WTC11 (cell line): ENCODE data around the gene NPEPL1. TPM values are rescaled to one million over a fixed set of nuclear protein-coding genes. Genes with fewer than 3 reads are reported as not detected.

Experiments used
- ATAC-seq: fragments of 200-7000 bp; cut with Tn5 transposase; 2 replicates; pipeline ENCODE4 v1.10.0; 2021; ENCODE audit warnings: mild to moderate bottlenecking, moderate library complexity
- CTCF ChIA-PET: fragments of 300-600 bp; sonication (Branson Sonifier 250); formaldehyde crosslinking; loops from one replicate; lab custom pipeline; 2021; ENCODE audit warnings: antibody characterized with exemption; lab: Charles Lee
- POLR2A ChIA-PET: fragments of 350-600 bp; sonication (Branson Sonifier 250); formaldehyde crosslinking; loops from one replicate; lab custom pipeline; 2021; ENCODE audit warnings: antibody characterized with exemption; lab: Charles Lee
- DNase-seq: peaks from one replicate; pipeline ENCODE4 v3.0.0; 2021; ENCODE audit warnings: low spot score
- H3K27ac Mint-ChIP-seq: 2 replicates; pipeline ENCODE4 v1.8.0; 2021; ENCODE audit warnings: mixed read lengths
- H3K27me3 Mint-ChIP-seq: 2 replicates; pipeline ENCODE4 v1.8.0; 2021; ENCODE audit warnings: low read depth, mild to moderate bottlenecking, moderate library complexity, mixed read lengths
- H3K36me3 Mint-ChIP-seq: 2 replicates; pipeline ENCODE4 v1.8.0; 2021; ENCODE audit warnings: mixed read lengths
- H3K4me1 Mint-ChIP-seq: 2 replicates; pipeline ENCODE4 v1.8.0; 2022; ENCODE audit warnings: mixed read lengths
- H3K4me3 Mint-ChIP-seq: 2 replicates; pipeline ENCODE4 v1.8.0; 2021; ENCODE audit warnings: mild to moderate bottlenecking, moderate library complexity, mixed read lengths
- H3K9me3 Mint-ChIP-seq: 2 replicates; pipeline ENCODE4 v1.8.0; 2021; ENCODE audit warnings: mixed read lengths
- ATF1 ChIP-seq: sonication (generic); formaldehyde crosslinking; IDR thresholded peaks from 2 replicates; pipeline ENCODE4 v1.8.1; 2023; ENCODE audit warnings: mild to moderate bottlenecking, moderate library complexity, missing genetic modification reagents
- FOXJ3 ChIP-seq: sonication (generic); formaldehyde crosslinking; IDR thresholded peaks from 2 replicates; pipeline ENCODE4 v1.9.0; 2021; ENCODE audit warnings: missing genetic modification reagents, mild to moderate bottlenecking, borderline replicate concordance
- GRHL2 ChIP-seq: fragments of 250-450 bp; sonication (Bioruptor Pico); IDR thresholded peaks from 2 replicates; pipeline ENCODE4 v1.8.0; 2022; ENCODE audit warnings: mild to moderate bottlenecking, moderate library complexity; ENCODE audit not compliant: insufficient replicate concordance, severe bottlenecking
- GTF2I ChIP-seq: fragments of 250-450 bp; sonication (Bioruptor Pico); conservative IDR thresholded peaks from 2 replicates; pipeline ENCODE4 v1.4.0; 2021; ENCODE audit warnings: mild to moderate bottlenecking
- IRF2 ChIP-seq: sonication (generic); formaldehyde crosslinking; IDR thresholded peaks from 2 replicates; pipeline ENCODE4 v1.8.0; 2022; ENCODE audit warnings: low read depth, missing genetic modification reagents, borderline replicate concordance
- MXD4 ChIP-seq: fragments of 250-450 bp; sonication (Bioruptor Pico); IDR thresholded peaks from 2 replicates; pipeline ENCODE4 v1.8.0; 2021; ENCODE audit warnings: mild to moderate bottlenecking, moderate library complexity, borderline replicate concordance
- NR1H2 ChIP-seq: sonication (generic); formaldehyde crosslinking; IDR thresholded peaks from 2 replicates; pipeline ENCODE4 v1.9.0; 2021; ENCODE audit warnings: mild to moderate bottlenecking, moderate library complexity, missing genetic modification reagents
- TEAD4 ChIP-seq: sonication (generic); formaldehyde crosslinking; IDR thresholded peaks from 2 replicates; pipeline ENCODE4 v1.8.0; 2022; ENCODE audit warnings: mild to moderate bottlenecking, missing genetic modification reagents
- ZBTB21 ChIP-seq: sonication (generic); formaldehyde crosslinking; IDR thresholded peaks from 2 replicates; pipeline ENCODE4 v1.8.1; 2023; ENCODE audit warnings: mild to moderate bottlenecking, missing genetic modification reagents, borderline replicate concordance
- ZNF121 ChIP-seq: sonication (generic); formaldehyde crosslinking; IDR thresholded peaks from 2 replicates; pipeline ENCODE4 v1.8.0; 2023; ENCODE audit warnings: missing genetic modification reagents
- ZNF138 ChIP-seq: sonication (generic); formaldehyde crosslinking; conservative IDR thresholded peaks from 2 replicates; pipeline ENCODE4 v1.8.1; 2022; ENCODE audit warnings: mild to moderate bottlenecking, moderate library complexity, missing genetic modification reagents
- total RNA-seq: library from RNA; stranded (reverse); gene quantifications from 3 replicates; pipeline ENCODE4 v1.2.3, GENCODE V29; 2021
- TF ChIP-seq, protein P1 (sequence below): sonication (generic); formaldehyde crosslinking; IDR thresholded peaks from 2 replicates; pipeline ENCODE4 v1.8.1; 2022; ENCODE audit warnings: missing genetic modification reagents, borderline replicate concordance
- TF ChIP-seq, protein P2 (sequence below): sonication (generic); formaldehyde crosslinking; IDR thresholded peaks from 2 replicates; pipeline ENCODE4 v1.8.1; 2022; ENCODE audit warnings: mild to moderate bottlenecking, moderate library complexity, missing genetic modification reagents
- TF ChIP-seq, protein P3 (sequence below): fragments of 200-600 bp; IDR thresholded peaks from 2 replicates; pipeline ENCODE4 v1.8.0; 2022; ENCODE audit warnings: antibody characterized with exemption
- TF ChIP-seq, protein P4 (sequence below): sonication (generic); formaldehyde crosslinking; IDR thresholded peaks from 2 replicates; pipeline ENCODE4 v1.8.1; 2022; ENCODE audit warnings: mild to moderate bottlenecking, missing genetic modification reagents, moderate library complexity, borderline replicate concordance
- TF ChIP-seq, protein P5 (sequence below): sonication (generic); formaldehyde crosslinking; IDR thresholded peaks from 2 replicates; pipeline ENCODE4 v1.8.1; 2022; ENCODE audit warnings: low read depth, mild to moderate bottlenecking, moderate library complexity, missing genetic modification reagents, borderline replicate concordance

Gene NPEPL1
- total RNA-seq, 1 experiment from 2014 or later: 39.9 TPM

DNA sequence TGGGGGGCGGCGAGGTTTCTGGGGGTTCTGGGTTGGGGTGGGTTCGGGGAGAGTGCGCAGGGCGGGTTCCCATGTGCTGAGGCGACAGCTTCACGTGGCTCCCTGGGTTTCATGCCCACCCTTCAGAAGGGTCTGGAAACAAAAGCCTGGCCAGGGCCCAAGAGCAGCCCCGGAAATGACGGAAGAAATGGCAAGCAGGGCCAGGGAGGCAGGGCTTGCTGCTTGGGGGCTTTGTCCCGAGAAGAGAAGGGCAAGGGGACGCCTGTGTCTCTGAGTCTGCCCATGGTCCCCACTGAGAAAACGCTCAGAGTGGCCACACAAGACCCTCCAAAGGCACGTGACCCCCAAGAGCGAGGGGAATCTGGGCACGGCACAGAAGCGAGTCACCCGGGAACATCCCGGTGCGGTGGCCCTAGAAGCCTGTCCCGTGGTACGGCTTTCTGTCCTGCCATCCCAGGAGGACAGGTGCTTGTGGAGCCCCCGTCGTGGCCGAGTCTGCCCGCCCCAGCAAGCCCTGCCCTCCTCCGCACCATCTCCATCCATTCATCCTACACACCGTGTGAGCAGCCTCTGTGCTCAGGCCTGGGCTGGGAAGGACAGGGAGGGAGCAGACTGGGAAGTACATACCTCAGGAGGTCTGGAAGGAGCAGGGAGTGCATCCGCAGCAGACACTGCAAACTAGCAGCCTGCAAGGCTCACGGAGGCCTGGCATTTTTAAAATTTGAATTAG is 9.0 kb downstream of the NPEPL1 start:
- peaks cover 4% of the 10 kb centered on the region for H3K9me3 Mint-ChIP-seq
- H3K27me3 Mint-ChIP-seq: no peaks in the 10 kb centered on the region
- peaks cover 49% of the 10 kb centered on the region for H3K36me3 Mint-ChIP-seq
- TF ChIP-seq, protein P1, sequence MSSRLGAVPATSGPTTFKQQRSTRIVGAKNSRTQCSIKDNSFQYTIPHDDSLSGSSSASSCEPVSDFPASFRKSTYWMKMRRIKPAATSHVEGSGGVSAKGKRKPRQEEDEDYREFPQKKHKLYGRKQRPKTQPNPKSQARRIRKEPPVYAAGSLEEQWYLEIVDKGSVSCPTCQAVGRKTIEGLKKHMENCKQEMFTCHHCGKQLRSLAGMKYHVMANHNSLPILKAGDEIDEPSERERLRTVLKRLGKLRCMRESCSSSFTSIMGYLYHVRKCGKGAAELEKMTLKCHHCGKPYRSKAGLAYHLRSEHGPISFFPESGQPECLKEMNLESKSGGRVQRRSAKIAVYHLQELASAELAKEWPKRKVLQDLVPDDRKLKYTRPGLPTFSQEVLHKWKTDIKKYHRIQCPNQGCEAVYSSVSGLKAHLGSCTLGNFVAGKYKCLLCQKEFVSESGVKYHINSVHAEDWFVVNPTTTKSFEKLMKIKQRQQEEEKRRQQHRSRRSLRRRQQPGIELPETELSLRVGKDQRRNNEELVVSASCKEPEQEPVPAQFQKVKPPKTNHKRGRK (CRISPR knock-in tag): no peak
- TF ChIP-seq ZNF121 (peak; percentile 6; the same call in 1 of the 2 replicates), ZBTB21 (CRISPR knock-in tag) (no peak), MXD4 (no peak), ZNF138 (CRISPR knock-in tag) (no peak), TEAD4 (CRISPR knock-in tag) (no peak)
- TF ChIP-seq, all 79 proteins: peak for 1
- DNase-seq (peak; percentile 12), ATAC-seq (peak; percentile 49)
- no peak overlapping the region for H3K4me3 Mint-ChIP-seq
- H3K27ac Mint-ChIP-seq: peak overlapping the region; percentile 74; the same call in 1 of the 2 replicates
- ChIA-PET POLR2A (no interaction called here), CTCF (interaction anchor here (1.1 to 2.7 kb wide), 4 partner anchors 50 to 204 kb away, joined by 3 to 11 read pairs (median 4); partner anchors contain the start of gene STX16)
- H3K4me1 Mint-ChIP-seq: peaks cover 9% of the 10 kb centered on the region

DNA sequence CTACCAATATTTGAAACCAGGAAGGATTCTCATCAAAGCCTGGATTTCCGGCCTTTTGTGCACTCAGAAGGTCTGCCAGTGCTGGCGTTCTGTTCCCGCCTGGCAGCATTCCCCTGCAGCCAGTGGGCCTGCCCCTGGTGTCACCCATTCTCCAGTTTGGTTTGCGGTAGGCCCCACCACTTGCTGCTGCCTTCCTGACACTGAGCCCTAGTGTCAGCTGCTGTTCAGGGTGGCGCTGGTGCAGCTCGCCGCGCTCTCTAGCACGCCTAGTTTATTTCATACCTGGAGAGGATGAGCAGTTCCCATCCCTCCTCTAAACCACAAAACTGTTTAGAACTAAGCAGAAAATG is 9.5 kb downstream of the NPEPL1 start:
- Mint-ChIP-seq H3K4me1 (peaks cover 9% of the 10 kb centered on the region), H3K27me3 (no peaks in the 10 kb centered on the region), H3K4me3 (no peak overlapping the region), H3K36me3 (peaks cover 49% of the 10 kb centered on the region), H3K9me3 (peaks cover 4% of the 10 kb centered on the region), H3K27ac (peak overlapping the region; percentile 50; the same call in 1 of the 2 replicates)
- CTCF ChIA-PET: interaction anchor here (1.1 to 2.7 kb wide), 4 partner anchors 13 to 221 kb away, joined by 3 to 11 read pairs (median 6); partner anchors contain the start of gene STX16
- DNase-seq (no peak), ATAC-seq (no peak)
- POLR2A ChIA-PET: no interaction called here
- no peak for TF ChIP-seq NR1H2 (CRISPR knock-in tag)
- TF ChIP-seq, protein P2, sequence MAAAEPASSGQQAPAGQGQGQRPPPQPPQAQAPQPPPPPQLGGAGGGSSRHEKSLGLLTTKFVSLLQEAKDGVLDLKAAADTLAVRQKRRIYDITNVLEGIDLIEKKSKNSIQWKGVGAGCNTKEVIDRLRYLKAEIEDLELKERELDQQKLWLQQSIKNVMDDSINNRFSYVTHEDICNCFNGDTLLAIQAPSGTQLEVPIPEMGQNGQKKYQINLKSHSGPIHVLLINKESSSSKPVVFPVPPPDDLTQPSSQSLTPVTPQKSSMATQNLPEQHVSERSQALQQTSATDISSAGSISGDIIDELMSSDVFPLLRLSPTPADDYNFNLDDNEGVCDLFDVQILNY (CRISPR knock-in tag): no peak

DNA sequence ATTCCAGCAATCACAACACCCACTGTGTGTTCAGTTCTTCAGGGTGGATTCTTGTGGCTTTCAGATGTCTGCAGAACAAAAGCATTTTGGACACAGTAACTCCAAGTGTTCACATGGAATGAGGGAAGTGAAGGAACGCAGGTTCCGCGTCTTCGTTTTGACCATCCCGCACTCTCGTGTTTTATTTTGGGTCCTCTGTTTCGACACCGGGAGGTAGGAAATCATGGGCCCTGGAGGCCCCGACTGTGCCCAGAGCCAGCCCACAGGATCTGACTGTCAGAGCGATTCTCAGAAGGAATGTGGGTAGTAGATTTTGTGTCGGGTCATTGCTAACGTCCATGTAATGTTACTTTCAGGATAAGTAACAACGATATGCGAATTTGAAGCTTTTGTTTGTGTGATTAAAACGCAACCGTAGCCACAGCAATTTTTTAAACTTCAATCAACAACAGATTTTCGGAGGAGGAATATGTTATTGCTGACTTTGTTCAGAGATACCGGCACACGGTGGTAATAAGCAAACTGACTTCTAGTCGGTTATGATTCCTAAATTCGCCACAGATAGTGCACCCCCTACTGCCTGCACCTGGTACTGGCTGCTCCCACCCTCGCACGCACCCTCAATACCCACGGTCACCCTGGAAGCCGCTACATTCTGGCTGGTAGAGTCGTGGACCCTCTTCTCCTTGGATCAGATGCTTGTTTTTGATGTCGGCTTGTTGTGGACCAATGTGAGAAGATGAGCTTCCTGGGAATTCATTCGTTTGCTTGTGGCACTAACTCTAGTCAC is 10.5 kb downstream of the NPEPL1 start:
- H3K4me1 Mint-ChIP-seq: peaks cover 9% of the 10 kb centered on the region
- TF ChIP-seq GTF2I (CRISPR knock-in tag) (no peak), GRHL2 (no peak), ATF1 (no peak), FOXJ3 (CRISPR knock-in tag) (no peak), IRF2 (no peak)
- TF ChIP-seq, protein P3, sequence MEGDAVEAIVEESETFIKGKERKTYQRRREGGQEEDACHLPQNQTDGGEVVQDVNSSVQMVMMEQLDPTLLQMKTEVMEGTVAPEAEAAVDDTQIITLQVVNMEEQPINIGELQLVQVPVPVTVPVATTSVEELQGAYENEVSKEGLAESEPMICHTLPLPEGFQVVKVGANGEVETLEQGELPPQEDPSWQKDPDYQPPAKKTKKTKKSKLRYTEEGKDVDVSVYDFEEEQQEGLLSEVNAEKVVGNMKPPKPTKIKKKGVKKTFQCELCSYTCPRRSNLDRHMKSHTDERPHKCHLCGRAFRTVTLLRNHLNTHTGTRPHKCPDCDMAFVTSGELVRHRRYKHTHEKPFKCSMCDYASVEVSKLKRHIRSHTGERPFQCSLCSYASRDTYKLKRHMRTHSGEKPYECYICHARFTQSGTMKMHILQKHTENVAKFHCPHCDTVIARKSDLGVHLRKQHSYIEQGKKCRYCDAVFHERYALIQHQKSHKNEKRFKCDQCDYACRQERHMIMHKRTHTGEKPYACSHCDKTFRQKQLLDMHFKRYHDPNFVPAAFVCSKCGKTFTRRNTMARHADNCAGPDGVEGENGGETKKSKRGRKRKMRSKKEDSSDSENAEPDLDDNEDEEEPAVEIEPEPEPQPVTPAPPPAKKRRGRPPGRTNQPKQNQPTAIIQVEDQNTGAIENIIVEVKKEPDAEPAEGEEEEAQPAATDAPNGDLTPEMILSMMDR: 0 out of 2 replicates have a peak, but pooled peaks have one; percentile 16
- TF ChIP-seq, protein P4, sequence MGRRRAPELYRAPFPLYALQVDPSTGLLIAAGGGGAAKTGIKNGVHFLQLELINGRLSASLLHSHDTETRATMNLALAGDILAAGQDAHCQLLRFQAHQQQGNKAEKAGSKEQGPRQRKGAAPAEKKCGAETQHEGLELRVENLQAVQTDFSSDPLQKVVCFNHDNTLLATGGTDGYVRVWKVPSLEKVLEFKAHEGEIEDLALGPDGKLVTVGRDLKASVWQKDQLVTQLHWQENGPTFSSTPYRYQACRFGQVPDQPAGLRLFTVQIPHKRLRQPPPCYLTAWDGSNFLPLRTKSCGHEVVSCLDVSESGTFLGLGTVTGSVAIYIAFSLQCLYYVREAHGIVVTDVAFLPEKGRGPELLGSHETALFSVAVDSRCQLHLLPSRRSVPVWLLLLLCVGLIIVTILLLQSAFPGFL: no peak
- TF ChIP-seq, protein P5, sequence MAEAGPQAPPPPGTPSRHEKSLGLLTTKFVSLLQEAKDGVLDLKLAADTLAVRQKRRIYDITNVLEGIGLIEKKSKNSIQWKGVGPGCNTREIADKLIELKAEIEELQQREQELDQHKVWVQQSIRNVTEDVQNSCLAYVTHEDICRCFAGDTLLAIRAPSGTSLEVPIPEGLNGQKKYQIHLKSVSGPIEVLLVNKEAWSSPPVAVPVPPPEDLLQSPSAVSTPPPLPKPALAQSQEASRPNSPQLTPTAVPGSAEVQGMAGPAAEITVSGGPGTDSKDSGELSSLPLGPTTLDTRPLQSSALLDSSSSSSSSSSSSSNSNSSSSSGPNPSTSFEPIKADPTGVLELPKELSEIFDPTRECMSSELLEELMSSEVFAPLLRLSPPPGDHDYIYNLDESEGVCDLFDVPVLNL: no peak
- peaks cover 4% of the 10 kb centered on the region for H3K9me3 Mint-ChIP-seq
- ATAC-seq (no peak), DNase-seq (peak; percentile 13)
- no peaks in the 10 kb centered on the region for H3K27me3 Mint-ChIP-seq
- H3K4me3 Mint-ChIP-seq: no peak overlapping the region
- H3K36me3 Mint-ChIP-seq: peaks cover 46% of the 10 kb centered on the region
- no peak overlapping the region for H3K27ac Mint-ChIP-seq
- CTCF ChIA-PET: interaction anchor here (1.5 to 2.7 kb wide), 3 partner anchors 12 to 221 kb away, joined by 4 to 11 read pairs (median 8); partner anchors contain the start of gene STX16
- POLR2A ChIA-PET: no interaction called here
